Activated T-helper 2 cell treated with anti-CD3 and anti-CD28 coated beads, Interferon-gamma antibody, Interleukin-2, Interleukin-4, amounts not matched to agents 10 μg/mL and 5 μg/mL and 100 μg/mL, durations not matched to agents 14 hours and 24 hours and 36 hours (primary cell): ENCODE results near the gene ZNF865. TPM values are rescaled to one million over a fixed set of nuclear protein-coding genes. Genes with fewer than 3 reads are reported as not detected.
A peak's percentile ranks its signal among the peaks of the same experiment; 100 is the strongest.
"Not testable (repeated sequence)": the region's sequence is repeated elsewhere in the genome, so short reads cannot be mapped to it uniquely, and the experiment has no call there.

Experiments used
- DNase-seq: peaks from one replicate; pipeline ENCODE4 v3.0.0; 2021; ENCODE audit warnings: low spot score
- H3K27ac Mint-ChIP-seq: one replicate; pipeline ENCODE4 v1.8.0; 2021; ENCODE audit warnings: mixed read lengths
- H3K27me3 Mint-ChIP-seq: one replicate; pipeline ENCODE4 v1.8.0; 2021; ENCODE audit warnings: low read depth, mixed read lengths
- H3K36me3 Mint-ChIP-seq: one replicate; pipeline ENCODE4 v1.8.0; 2021; ENCODE audit warnings: low read depth, mixed read lengths
- H3K4me1 Mint-ChIP-seq: one replicate; pipeline ENCODE4 v1.8.0; 2021; ENCODE audit warnings: low read depth, mixed read lengths
- H3K4me3 Mint-ChIP-seq: one replicate; pipeline ENCODE4 v1.8.0; 2021; ENCODE audit warnings: low read depth, mild to moderate bottlenecking, moderate library complexity, mixed read lengths
- H3K9me3 Mint-ChIP-seq: one replicate; pipeline ENCODE4 v1.8.0; 2021; ENCODE audit warnings: mixed read lengths
- intact Hi-C: fragments of 100-400 bp; cut with micrococcal nuclease; formaldehyde crosslinking; loops from one replicate; pipeline ENCODE4 v1.15.1; 2023
- total RNA-seq: library from RNA; stranded (reverse); gene quantifications from 2 replicates; pipeline ENCODE4 v1.2.3, GENCODE V29; 2022

ZNF865 gene
- total RNA-seq, 1 donor from 2014 or later = 13.6 TPM

GRCh38 chr19:55580628-55581144, 24.8 kb upstream of the ZNF865 start, which contains the start of gene ZNF579:
Gene ZNF579 (minus strand): TSS chr19:55580848. CDS start chr19:55579639, 1,209 bp downstream.
- peaks cover 7% of the 10 kb centered on the region for H3K27me3 Mint-ChIP-seq
- peak within 1 kb of the TSS; percentile 88 for H3K4me3 Mint-ChIP-seq
- DNase-seq = peak; percentile 68
- intact Hi-C loops = loop anchor here (1.0 kb wide), 2 partner anchors 19 to 25 kb away; partner anchors contain the start of genes FIZ1 and ZNF865
- H3K36me3 Mint-ChIP-seq = peaks cover 16% of the 10 kb centered on the region
- H3K4me1 Mint-ChIP-seq = peaks cover 19% of the 10 kb centered on the region
- peak within 1 kb of the TSS; percentile 81 for H3K27ac Mint-ChIP-seq
- H3K9me3 Mint-ChIP-seq = no peaks in the 10 kb centered on the region

GRCh38 chr19:55581145-55581822, 24.2 kb upstream of the ZNF865 start:
- Mint-ChIP-seq H3K27me3 (peaks cover 8% of the 10 kb centered on the region), H3K36me3 (peaks cover 16% of the 10 kb centered on the region), H3K27ac (no peak overlapping the region), H3K4me1 (peaks cover 22% of the 10 kb centered on the region), H3K9me3 (no peaks in the 10 kb centered on the region), H3K4me3 (peak overlapping the region; percentile 88)
- no peak for DNase-seq
- intact Hi-C loops = no loop called here

GRCh38 chr19:55581823-55582223, 23.6 kb upstream of the ZNF865 start:
- H3K27ac Mint-ChIP-seq = no peak overlapping the region
- intact Hi-C loops = no loop called here
- H3K27me3 Mint-ChIP-seq = peaks cover 8% of the 10 kb centered on the region
- H3K36me3 Mint-ChIP-seq = peaks cover 14% of the 10 kb centered on the region
- peak overlapping the region; percentile 33 for H3K4me3 Mint-ChIP-seq
- H3K4me1 Mint-ChIP-seq = peaks cover 22% of the 10 kb centered on the region
- DNase-seq = no peak
- H3K9me3 Mint-ChIP-seq = no peaks in the 10 kb centered on the region

- Mint-ChIP-seq H3K4me1 (peaks cover 25% of the 10 kb centered on the region), H3K27me3 (peaks cover 11% of the 10 kb centered on the region)
- intact Hi-C loops, H3K27ac Mint-ChIP-seq, H3K36me3 Mint-ChIP-seq, H3K4me3 Mint-ChIP-seq, DNase-seq, H3K9me3 Mint-ChIP-seq: not testable (repeated sequence)
Observed at GRCh38 chr19:55582284-55582683, 23.2 kb upstream of the ZNF865 start.

GRCh38 chr19:55583897-55584296, 21.6 kb upstream of the ZNF865 start:
- peaks cover 27% of the 10 kb centered on the region for H3K4me1 Mint-ChIP-seq
- intact Hi-C loops, DNase-seq, H3K4me3 Mint-ChIP-seq, H3K9me3 Mint-ChIP-seq, H3K36me3 Mint-ChIP-seq, H3K27ac Mint-ChIP-seq: not testable (repeated sequence)
- H3K27me3 Mint-ChIP-seq = peaks cover 13% of the 10 kb centered on the region

- Mint-ChIP-seq H3K4me1 (peaks cover 23% of the 10 kb centered on the region), H3K27me3 (peaks cover 13% of the 10 kb centered on the region), H3K9me3 (no peaks in the 10 kb centered on the region), H3K27ac (no peak overlapping the region), H3K4me3 (no peak overlapping the region), H3K36me3 (peaks cover under 1% of the 10 kb centered on the region)
- intact Hi-C loops = loop anchor here (5.0 kb wide), 1 partner anchor 42 kb away; no protein-coding TSS in a partner anchor
- no peak for DNase-seq
Observed at GRCh38 chr19:55584871-55585270, 20.6 kb upstream of the ZNF865 start.

- Mint-ChIP-seq H3K36me3 (no peaks in the 10 kb centered on the region), H3K4me3 (peak overlapping the region; percentile 49), H3K27me3 (peaks cover 13% of the 10 kb centered on the region), H3K4me1 (peaks cover 21% of the 10 kb centered on the region), H3K27ac (no peak overlapping the region), H3K9me3 (no peaks in the 10 kb centered on the region)
- DNase-seq = no peak
- intact Hi-C loops = loop anchor here (2.0 to 5.0 kb wide), 2 partner anchors 19 to 42 kb away; partner anchors contain the start of gene ZNF865
Observed at GRCh38 chr19:55585658-55586339, 19.6 kb upstream of the ZNF865 start.

GRCh38 chr19:55586976-55587668, 18.3 kb upstream of the ZNF865 start:
- Mint-ChIP-seq H3K4me3 (peak overlapping the region; percentile 75), H3K27ac (no peak overlapping the region), H3K4me1 (peaks cover 13% of the 10 kb centered on the region), H3K36me3 (peaks cover 6% of the 10 kb centered on the region), H3K9me3 (no peaks in the 10 kb centered on the region), H3K27me3 (peaks cover 13% of the 10 kb centered on the region)
- intact Hi-C loops = loop anchor here (1.0 to 5.0 kb wide), 3 partner anchors 12 to 40 kb away; partner anchors contain the start of genes FIZ1 and ZNF865
- DNase-seq = peak; percentile 86

- Mint-ChIP-seq H3K9me3 (no peaks in the 10 kb centered on the region), H3K27me3 (peaks cover 13% of the 10 kb centered on the region), H3K27ac (no peak overlapping the region), H3K36me3 (peaks cover 9% of the 10 kb centered on the region), H3K4me1 (peaks cover 13% of the 10 kb centered on the region), H3K4me3 (no peak overlapping the region)
- intact Hi-C loops = loop anchor here (5.0 kb wide), 1 partner anchor 39 kb away; no protein-coding TSS in a partner anchor
- DNase-seq = no peak
Observed at GRCh38 chr19:55588738-55589137, 16.7 kb upstream of the ZNF865 start.

GRCh38 chr19:55590109-55590508, 15.3 kb upstream of the ZNF865 start:
- DNase-seq = no peak
- H3K4me1 Mint-ChIP-seq = peaks cover 14% of the 10 kb centered on the region
- H3K27ac Mint-ChIP-seq = no peak overlapping the region
- peaks cover 18% of the 10 kb centered on the region for H3K36me3 Mint-ChIP-seq
- intact Hi-C loops = no loop called here
- no peak overlapping the region for H3K4me3 Mint-ChIP-seq
- H3K27me3 Mint-ChIP-seq = peaks cover 11% of the 10 kb centered on the region
- no peaks in the 10 kb centered on the region for H3K9me3 Mint-ChIP-seq

- no peak overlapping the region for H3K27ac Mint-ChIP-seq
- H3K36me3 Mint-ChIP-seq = peaks cover 23% of the 10 kb centered on the region
- H3K27me3 Mint-ChIP-seq = peaks cover 6% of the 10 kb centered on the region
- H3K9me3 Mint-ChIP-seq = no peaks in the 10 kb centered on the region
- no peak for DNase-seq
- peaks cover 11% of the 10 kb centered on the region for H3K4me1 Mint-ChIP-seq
- intact Hi-C loops = no loop called here
- no peak overlapping the region for H3K4me3 Mint-ChIP-seq
Observed at GRCh38 chr19:55590617-55591016, 14.8 kb upstream of the ZNF865 start.

- H3K4me1 Mint-ChIP-seq = peaks cover 7% of the 10 kb centered on the region
- no peaks in the 10 kb centered on the region for H3K9me3 Mint-ChIP-seq
- intact Hi-C loops = no loop called here
- DNase-seq = no peak
- peaks cover 5% of the 10 kb centered on the region for H3K27me3 Mint-ChIP-seq
- H3K4me3 Mint-ChIP-seq = no peak overlapping the region
- H3K27ac Mint-ChIP-seq = no peak overlapping the region
- H3K36me3 Mint-ChIP-seq = peaks cover 32% of the 10 kb centered on the region
Observed at GRCh38 chr19:55591555-55591954, 13.9 kb upstream of the ZNF865 start.
